Right lobe of liver (tissue), 4 donors: ENCODE measurements around the gene DMWD.

Source experiments
- CTCF ChIP-seq, 4 donors: fragments of 200-600 bp in 3 of 4; fragments of 450-650 bp in 1 of 4; IDR thresholded peaks; one replicate each; pipeline versions ENCODE4 v1.5.1 to v1.8.0; 2016 to 2022; ENCODE audit warnings: antibody characterized with exemption in 4 of 4, mild to moderate bottlenecking in 2 of 4
- POLR2A ChIP-seq: fragments of 450-650 bp; IDR thresholded peaks from one replicate; pipeline ENCODE4 v1.6.1; 2017; ENCODE audit warnings: antibody characterized with exemption, mild to moderate bottlenecking
- donor health status: DM: no; HTN: no; CAD: no.
- donor health status: DM: no; HTN: no; CAD: no.
- donor health status: DM: no; HTN: yes; CAD: no.

GRCh38 chr19:45752639-45753038 lies 40.0 kb downstream of the DMWD start:
- TF ChIP-seq CTCF (IDR thresholded peaks at IDR 0.05) (no peak), POLR2A (no peak)
